Duodenal mucosa (tissue), 2 donors: Measurements from ENCODE around the gene CDC42BPB.

ENCODE experiments used
- H3K27ac ChIP-seq: one replicate; pipeline ENCODE4 v1.7.0; 2013; ENCODE audit warnings: low read depth, low read length
- H3K27me3 ChIP-seq, 2 donors: one replicate each; pipeline ENCODE4 v1.7.0; 2013; ENCODE audit warnings: low read length in 2 of 2, control low read depth in 1 of 2; ENCODE audit not compliant: insufficient read depth in 2 of 2, control insufficient read depth in 1 of 2
- H3K36me3 ChIP-seq, 2 donors: one replicate each; pipeline ENCODE4 v1.7.0; 2013; ENCODE audit warnings: low read length in 2 of 2, control low read depth in 1 of 2; ENCODE audit not compliant: insufficient read depth in 2 of 2, control insufficient read depth in 1 of 2
- H3K4me1 ChIP-seq, 2 donors: one replicate each; pipeline ENCODE4 v1.7.0; 2013; ENCODE audit warnings: low read length in 2 of 2, control low read depth in 1 of 2; ENCODE audit not compliant: insufficient read depth in 2 of 2, control insufficient read depth in 1 of 2
- H3K4me3 ChIP-seq, 2 donors: one replicate each; pipeline ENCODE4 v1.7.0; 2013; ENCODE audit warnings: low read length in 2 of 2, low read depth in 1 of 2
- H3K9ac ChIP-seq, 2 donors: one replicate each; pipeline ENCODE4 v1.7.0; 2013; ENCODE audit warnings: low read length in 2 of 2, low read depth in 1 of 2
- H3K9me3 ChIP-seq, 2 donors: one replicate each; pipeline ENCODE4 v1.7.0; 2013; ENCODE audit warnings: low read length in 2 of 2, control low read depth in 1 of 2; ENCODE audit not compliant: control insufficient read depth in 1 of 2

CDC42BPB gene

GRCh38 chr14:102967506-102967795 is 89.9 kb downstream of the CDC42BPB start:
- H3K4me1 ChIP-seq = no peaks in the 10 kb centered on the region
- H3K36me3 ChIP-seq = peaks cover 60 to 93% of the 10 kb centered on the region in 2 donors
- H3K27me3 ChIP-seq = no peaks in the 10 kb centered on the region
- H3K9me3 ChIP-seq = no peaks in the 10 kb centered on the region
- H3K27ac ChIP-seq = no peak overlapping the region
- H3K4me3 ChIP-seq = no peak overlapping the region
- no peak overlapping the region for H3K9ac ChIP-seq

- H3K9me3 ChIP-seq = no peaks in the 10 kb centered on the region
- no peak overlapping the region for H3K9ac ChIP-seq
- H3K27ac ChIP-seq = no peak overlapping the region
- H3K4me3 ChIP-seq = no peak overlapping the region
- no peaks in the 10 kb centered on the region for H3K4me1 ChIP-seq
- H3K27me3 ChIP-seq = no peaks in the 10 kb centered on the region
- H3K36me3 ChIP-seq = peaks cover 64 to 95% of the 10 kb centered on the region in 2 donors
Measured at GRCh38 chr14:102966681-102967505, 90.5 kb downstream of the CDC42BPB start.

GRCh38 chr14:102965971-102966655 is 91.2 kb downstream of the CDC42BPB start:
- Histone ChIP-seq H3K27ac (no peak overlapping the region), H3K4me1 (no peaks in the 10 kb centered on the region), H3K9me3 (no peaks in the 10 kb centered on the region), H3K36me3 (peaks cover 57 to 91% of the 10 kb centered on the region in 2 donors), H3K27me3 (no peaks in the 10 kb centered on the region), H3K4me3 (no peak overlapping the region), H3K9ac (no peak overlapping the region)

GRCh38 chr14:102965282-102965681 is 92.1 kb downstream of the CDC42BPB start:
- H3K9me3 ChIP-seq = no peaks in the 10 kb centered on the region
- H3K27me3 ChIP-seq = no peaks in the 10 kb centered on the region
- no peak overlapping the region for H3K4me3 ChIP-seq
- no peak overlapping the region for H3K27ac ChIP-seq
- no peaks in the 10 kb centered on the region for H3K4me1 ChIP-seq
- H3K9ac ChIP-seq = no peak overlapping the region
- H3K36me3 ChIP-seq = peaks cover 54 to 91% of the 10 kb centered on the region in 2 donors

GRCh38 chr14:102964152-102964730 is 93.1 kb downstream of the CDC42BPB start:
- H3K9ac ChIP-seq = no peak overlapping the region
- no peak overlapping the region for H3K27ac ChIP-seq
- H3K36me3 ChIP-seq = peaks cover 54 to 89% of the 10 kb centered on the region in 2 donors
- H3K9me3 ChIP-seq = no peaks in the 10 kb centered on the region
- no peak overlapping the region for H3K4me3 ChIP-seq
- no peaks in the 10 kb centered on the region for H3K4me1 ChIP-seq
- H3K27me3 ChIP-seq = no peaks in the 10 kb centered on the region

DNA sequence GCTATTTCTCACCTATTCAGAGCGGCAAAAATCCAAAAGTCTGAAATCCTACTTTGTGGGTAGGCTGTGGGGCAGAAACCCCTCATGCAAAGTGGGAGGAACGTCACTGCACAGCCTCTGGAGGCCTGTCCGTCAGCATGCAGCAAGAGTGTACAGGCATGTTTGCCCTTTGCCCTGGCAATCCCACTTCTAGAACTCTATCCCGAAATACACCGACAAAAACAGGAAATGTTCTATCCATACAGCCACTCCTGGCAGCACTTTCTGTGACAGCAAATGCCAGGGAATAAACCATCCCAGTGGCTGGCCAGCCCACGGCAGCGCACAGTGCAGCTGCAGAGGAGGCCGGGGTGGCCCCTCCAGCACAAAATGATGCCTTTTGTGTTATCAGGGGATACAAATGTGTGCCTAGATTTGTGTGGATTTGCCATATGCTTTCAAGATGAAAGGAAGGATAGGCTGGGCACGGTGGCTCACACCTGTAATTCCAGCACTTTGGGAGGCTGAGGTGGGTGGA is 95.2 kb downstream of the CDC42BPB start:
- H3K36me3 ChIP-seq = peaks cover 50 to 86% of the 10 kb centered on the region in 2 donors
- H3K9me3 ChIP-seq = no peaks in the 10 kb centered on the region
- H3K27me3 ChIP-seq = no peaks in the 10 kb centered on the region
- no peak overlapping the region for H3K4me3 ChIP-seq
- no peak overlapping the region for H3K9ac ChIP-seq
- no peak overlapping the region for H3K27ac ChIP-seq
- H3K4me1 ChIP-seq = no peaks in the 10 kb centered on the region

GRCh38 chr14:102958461-102958860 is 98.9 kb downstream of the CDC42BPB start:
- no peak overlapping the region for H3K4me3 ChIP-seq
- H3K9me3 ChIP-seq = no peaks in the 10 kb centered on the region
- H3K36me3 ChIP-seq = peaks cover 47 to 83% of the 10 kb centered on the region in 2 donors
- no peak overlapping the region for H3K9ac ChIP-seq
- H3K27ac ChIP-seq = no peak overlapping the region
- no peaks in the 10 kb centered on the region for H3K27me3 ChIP-seq
- H3K4me1 ChIP-seq = no peaks in the 10 kb centered on the region

DNA sequence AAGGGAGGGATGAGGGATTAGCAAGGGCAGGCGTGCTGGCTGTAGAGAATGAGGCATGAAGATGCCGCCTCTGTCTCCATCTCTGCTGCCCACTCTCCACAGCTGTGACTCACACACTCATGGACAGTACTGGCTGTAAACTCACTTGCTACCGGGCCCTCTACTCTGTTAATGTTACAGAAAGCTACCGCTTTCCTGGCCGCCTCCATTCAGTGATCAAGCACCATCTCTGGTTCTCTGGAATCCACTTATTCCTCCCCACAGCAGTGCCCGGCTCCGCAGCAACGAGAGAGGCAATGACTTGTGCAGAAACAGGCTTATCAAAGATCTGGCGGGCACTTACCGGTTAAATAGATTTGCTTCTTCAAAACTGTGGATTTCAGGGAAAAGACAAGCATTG is 100.1 kb downstream of the CDC42BPB start:
- Histone ChIP-seq H3K4me3 (no peak overlapping the region), H3K9ac (no peak overlapping the region), H3K4me1 (no peaks in the 10 kb centered on the region), H3K36me3 (peaks cover 47 to 85% of the 10 kb centered on the region in 2 donors), H3K9me3 (no peaks in the 10 kb centered on the region), H3K27me3 (no peaks in the 10 kb centered on the region), H3K27ac (no peak overlapping the region)

GRCh38 chr14:102955636-102956408 is 101.5 kb downstream of the CDC42BPB start:
- Histone ChIP-seq H3K9ac (no peak overlapping the region), H3K27me3 (no peaks in the 10 kb centered on the region), H3K4me3 (no peak overlapping the region), H3K36me3 (peaks cover 43 to 88% of the 10 kb centered on the region in 2 donors), H3K9me3 (no peaks in the 10 kb centered on the region), H3K4me1 (no peaks in the 10 kb centered on the region), H3K27ac (no peak overlapping the region)
